GM08714 (cell line): ENCODE measurements around the gene SENP7.

ENCODE experiments used
- H3K4me3 ChIP-seq: fragments of 200-500 bp; sonication (Bioruptor generic); 2 replicates; pipeline ENCODE4 v1.5.1; 2014; ENCODE audit warnings: mild to moderate bottlenecking, low read length, inconsistent platforms
- ZNF274 ChIP-seq: IDR thresholded peaks from 2 replicates; pipeline ENCODE4 v1.6.1; 2012; ENCODE audit warnings: mild to moderate bottlenecking, low read depth, low read length

Gene SENP7

DNA sequence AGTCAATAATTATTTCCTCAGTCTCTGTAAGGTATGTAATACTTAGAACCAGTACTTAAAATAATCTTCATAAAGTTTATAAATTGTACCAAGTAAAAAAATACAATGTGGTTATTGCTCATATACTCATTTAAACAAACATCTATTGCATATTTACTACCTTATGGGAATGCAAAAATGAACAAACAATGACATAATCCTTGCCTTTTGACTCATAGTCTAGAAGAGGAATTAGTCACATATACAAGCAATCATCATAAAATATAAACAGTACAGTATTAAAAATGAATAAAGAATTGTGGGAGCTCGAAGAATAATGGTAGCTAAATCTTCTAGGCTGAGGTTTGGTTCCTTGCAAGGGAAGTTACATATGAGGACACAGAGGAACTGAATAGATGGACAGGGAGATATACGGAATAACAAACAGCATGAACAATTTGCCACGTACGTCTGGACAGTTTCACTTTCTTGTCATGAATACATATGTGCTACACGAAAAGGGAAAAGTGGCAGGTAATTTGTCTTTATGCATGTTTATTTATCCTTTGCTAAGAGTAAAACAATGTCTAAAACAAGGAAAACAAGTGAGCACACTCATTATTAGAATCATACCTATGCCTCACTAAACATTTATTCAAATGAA is 209.8 kb downstream of the SENP7 start:
- no peak for TF ChIP-seq ZNF274
- H3K4me3 ChIP-seq, result no peak overlapping the region

DNA sequence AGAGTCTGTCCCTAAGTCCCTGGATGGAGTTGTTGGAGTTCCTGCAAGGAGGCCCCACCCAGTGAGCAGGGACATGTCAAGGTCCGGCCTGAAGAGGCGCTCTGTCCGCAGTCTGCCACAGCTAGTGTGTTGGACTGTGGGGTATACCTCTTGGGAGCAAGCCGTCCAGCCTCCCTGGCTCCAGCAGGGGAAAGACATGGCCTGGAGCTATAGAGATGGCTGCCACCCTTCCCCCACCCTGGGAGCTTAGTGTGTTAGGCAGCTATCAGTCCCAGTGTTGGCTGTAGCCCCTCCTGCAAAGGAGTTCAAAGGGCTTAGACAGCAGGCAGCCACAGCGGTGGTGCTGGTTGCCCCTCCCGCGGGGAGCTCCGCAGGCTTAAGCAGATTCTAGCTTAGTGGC is 212.9 kb downstream of the SENP7 start:
- no peak for TF ChIP-seq ZNF274
- H3K4me3 ChIP-seq, result no peak overlapping the region

DNA sequence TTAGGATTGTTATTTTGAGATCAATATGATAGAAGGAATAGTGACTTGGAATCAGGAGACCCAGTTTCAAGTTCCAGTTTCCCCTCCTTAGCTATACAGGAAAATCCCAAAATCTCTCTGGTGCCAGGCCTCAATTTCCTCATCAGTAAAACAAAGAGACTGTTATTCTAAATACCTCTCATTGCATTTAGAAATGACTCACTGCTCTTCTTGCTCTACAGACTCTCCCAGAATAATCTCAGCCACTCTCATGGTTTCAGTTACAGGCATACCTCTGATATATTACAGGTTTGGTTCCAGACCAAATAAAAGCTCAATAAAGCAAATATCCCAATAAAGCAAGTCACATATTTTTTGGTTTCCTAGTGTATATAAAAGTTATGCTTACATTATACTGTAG is 221.0 kb downstream of the SENP7 start:
- H3K4me3 ChIP-seq, result no peak overlapping the region
- TF ChIP-seq ZNF274, result no peak

DNA sequence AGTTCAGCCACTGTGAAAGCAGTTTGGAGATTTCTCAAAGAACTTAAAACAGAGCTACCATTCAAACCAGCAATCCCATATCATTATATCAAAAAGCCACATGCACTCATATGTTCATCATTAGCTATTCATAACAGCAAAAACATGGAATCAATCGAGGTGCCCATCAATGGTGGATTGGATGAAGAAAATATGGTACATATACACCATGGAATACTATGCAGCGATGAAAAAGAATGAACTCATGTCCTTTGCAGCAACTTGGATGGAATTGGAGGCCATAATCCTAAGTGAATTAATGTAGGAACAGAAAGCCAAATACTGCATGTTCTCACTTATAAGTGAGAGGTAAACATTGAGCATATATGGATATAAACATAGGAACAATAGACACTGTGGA is 224.7 kb downstream of the SENP7 start:
- TF ChIP-seq ZNF274, result no peak
- no peak overlapping the region for H3K4me3 ChIP-seq

DNA sequence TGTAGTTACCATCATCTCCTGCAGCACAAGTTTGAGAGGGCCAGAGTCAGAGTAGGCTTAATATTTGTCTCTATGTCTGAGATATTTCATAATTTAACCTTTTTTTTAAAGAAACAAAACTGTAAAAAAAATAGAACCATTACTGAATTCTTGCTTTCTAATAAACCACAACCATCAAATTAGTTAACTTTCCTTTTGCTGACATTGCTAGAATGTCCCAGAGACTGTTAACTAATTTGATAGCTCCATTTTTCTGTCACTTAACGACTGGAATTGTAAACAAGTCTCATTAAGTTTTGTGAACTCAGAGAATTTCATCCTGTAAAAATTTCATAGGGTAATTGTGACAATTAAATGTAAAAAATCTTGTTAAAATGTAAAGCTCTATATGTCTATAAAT is 228.3 kb downstream of the SENP7 start:
- no peak for TF ChIP-seq ZNF274
- H3K4me3 ChIP-seq, result no peak overlapping the region

DNA sequence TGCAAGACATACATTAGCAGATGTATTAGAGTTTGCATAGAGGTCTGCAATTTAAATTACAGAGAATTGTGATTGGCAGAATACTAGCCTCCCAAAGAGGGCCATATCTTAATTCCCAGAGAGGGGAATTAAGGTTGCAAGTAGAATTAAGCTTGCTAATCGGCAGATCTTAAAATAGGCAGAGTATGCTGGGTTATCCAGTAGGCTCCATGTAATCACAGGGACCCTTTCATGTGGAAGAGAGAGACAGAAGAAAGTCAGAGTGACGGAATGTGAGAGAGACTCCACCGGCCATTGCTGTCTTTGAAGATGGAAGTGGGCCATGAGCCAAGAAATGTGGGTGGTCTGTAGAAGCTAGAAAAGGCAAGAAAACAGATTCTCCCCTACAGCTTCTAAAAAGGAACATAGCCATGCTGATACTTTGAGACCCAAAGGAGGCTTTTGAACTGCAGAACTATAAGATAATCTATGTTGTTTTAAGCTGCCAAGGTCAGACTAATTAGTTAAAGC is 231.4 kb downstream of the SENP7 start:
- no peak for TF ChIP-seq ZNF274

DNA sequence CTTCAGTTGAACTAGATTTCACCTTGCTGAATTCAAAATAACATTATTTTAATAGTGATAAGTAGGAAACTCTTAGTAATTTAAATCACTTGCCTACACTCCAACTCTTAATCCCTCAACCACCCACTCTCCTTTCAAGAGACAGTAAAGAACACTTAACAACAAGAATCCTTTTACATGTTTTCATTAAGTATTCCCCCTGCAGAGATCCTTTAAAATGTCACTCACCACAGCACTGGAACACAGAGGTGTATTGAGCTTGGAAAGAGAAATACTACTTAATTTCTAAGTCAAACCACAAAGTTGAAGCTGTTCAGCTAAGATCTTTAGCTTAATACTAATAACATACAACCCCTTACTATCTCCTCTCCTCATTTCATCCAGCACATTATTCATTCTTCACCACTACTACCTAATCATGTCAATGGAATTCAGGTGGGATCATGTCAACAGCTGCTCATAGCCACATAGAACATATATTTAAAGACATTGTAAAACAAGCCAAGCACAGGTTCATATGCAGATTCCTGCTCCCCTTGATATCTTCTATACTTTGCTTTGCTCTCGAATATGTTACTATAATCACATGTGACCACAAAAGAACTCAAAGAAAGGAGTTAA is 233.1 kb downstream of the SENP7 start:
- no peak for TF ChIP-seq ZNF274
- H3K4me3 ChIP-seq, result no peak overlapping the region

More for the DNA sequence above, 231.4 kb downstream of the SENP7 start:
- no peak overlapping the region for H3K4me3 ChIP-seq

DNA sequence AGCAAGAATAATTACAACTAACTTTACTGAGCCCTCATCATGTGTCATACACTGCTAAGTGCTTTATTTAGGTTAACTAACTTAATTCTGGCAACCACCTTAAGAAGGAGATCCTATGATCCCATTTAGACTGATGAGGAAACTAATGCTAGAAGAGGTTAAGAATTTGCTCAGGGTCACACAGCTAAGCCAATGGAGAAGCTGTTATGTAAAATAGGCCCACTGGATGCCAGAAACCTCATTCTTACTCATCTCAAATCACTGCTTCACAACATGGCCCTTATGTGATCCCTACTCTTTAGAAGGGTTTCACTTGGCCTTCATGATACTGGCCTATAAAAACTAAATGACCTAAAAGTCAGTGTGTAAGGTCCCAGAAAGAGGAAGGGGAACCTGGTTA is 233.8 kb downstream of the SENP7 start:
- H3K4me3 ChIP-seq, result no peak overlapping the region
- no peak for TF ChIP-seq ZNF274

DNA sequence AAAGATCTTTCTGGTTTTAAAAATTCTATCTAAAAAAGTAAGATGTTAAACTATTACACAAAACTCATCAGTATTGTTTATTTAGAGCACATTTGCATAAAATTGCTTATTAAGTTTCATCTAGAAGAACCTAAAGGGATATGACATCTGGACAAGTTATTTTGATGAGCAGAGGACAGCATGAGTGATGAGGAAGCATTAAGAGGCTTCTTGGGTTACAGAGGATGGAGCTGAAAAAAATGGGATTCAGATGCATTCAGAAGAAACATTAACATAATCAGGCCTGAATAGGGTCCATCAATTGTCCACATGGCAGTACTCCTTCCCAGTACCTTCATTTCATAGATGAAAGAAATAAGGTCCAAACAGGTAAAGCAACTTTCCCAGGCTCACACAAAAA is 234.3 kb downstream of the SENP7 start:
- no peak for TF ChIP-seq ZNF274
- H3K4me3 ChIP-seq, result no peak overlapping the region
